ENCODE results near the gene PLVAP. TPM values are rescaled to one million over a fixed set of nuclear protein-coding genes. Genes with fewer than 3 reads are reported as not detected.

The PLVAP gene
- total and polyA plus RNA-seq, 5 donors from 2014 or later = not detected

- Mint-ChIP-seq H3K27me3 (peaks cover 4% of the 10 kb centered on the region), H3K4me3 (peak within 1 kb of the TSS; percentile 88 to 97 (median 92)), H3K27ac (peak within 1 kb of the TSS; percentile 66 to 94 (median 88)), H3K4me1 (peaks cover 5 to 54% (median 15%) of the 10 kb centered on the region in 4 donors), H3K9me3 (peaks cover 0 to 2% (median 0%) of the 10 kb centered on the region in 7 donors), H3K36me3 (no peaks in the 10 kb centered on the region)
- no peaks in the 10 kb centered on the region for H3K27me3 ChIP-seq (ENCODE audit: control insufficient read depth, insufficient read depth, low read length)
- DNase-seq (peak; percentile 94 to 99 (median 97)), ATAC-seq (ENCODE audit: low read depth in 2 of 2) (peak; percentile 93 to 94)
- peak within 1 kb of the TSS; percentile 84 for H3K27ac ChIP-seq (ENCODE audit: insufficient read depth, low read length, poor library complexity, severe bottlenecking)
- no peaks in the 10 kb centered on the region for H3K9me3 ChIP-seq (ENCODE audit: control insufficient read depth in 2 of 2, low read length in 2 of 2)
- H3K36me3 ChIP-seq (ENCODE audit: control insufficient read depth, insufficient read depth, low read length) = no peaks in the 10 kb centered on the region
- peak within 1 kb of the TSS; percentile 91 for H3K4me3 ChIP-seq (ENCODE audit: low read depth, low read length)
- peaks cover 49% of the 10 kb centered on the region for H3K4me1 ChIP-seq (ENCODE audit: control insufficient read depth, insufficient read depth, low read length, poor library complexity, severe bottlenecking)
These were observed 40.1 kb downstream of the PLVAP start, which contains the start of gene GTPBP3 for GRCh38 chr19:17336872-17337674. TSS of gene GTPBP3 (plus strand) at chr19:17337553. CDS start at chr19:17337612, 59 bp downstream.

GRCh38 chr19:17335575-17335974, 41.6 kb downstream of the PLVAP start:
- Histone ChIP-seq H3K4me3 (ENCODE audit: low read depth, low read length) (no peak overlapping the region), H3K36me3 (ENCODE audit: control insufficient read depth, insufficient read depth, low read length) (no peaks in the 10 kb centered on the region), H3K9me3 (ENCODE audit: control insufficient read depth in 2 of 2, low read length in 2 of 2) (no peaks in the 10 kb centered on the region), H3K27me3 (ENCODE audit: control insufficient read depth, insufficient read depth, low read length) (no peaks in the 10 kb centered on the region), H3K27ac (ENCODE audit: insufficient read depth, low read length, poor library complexity, severe bottlenecking) (no peak overlapping the region), H3K4me1 (ENCODE audit: control insufficient read depth, insufficient read depth, low read length, poor library complexity, severe bottlenecking) (peaks cover 49% of the 10 kb centered on the region)
- peaks cover 7% of the 10 kb centered on the region for H3K27me3 Mint-ChIP-seq
- DNase-seq = no peak
- ATAC-seq (ENCODE audit: low read depth in 2 of 2) = no peak
- H3K36me3 Mint-ChIP-seq = no peaks in the 10 kb centered on the region
- H3K4me1 Mint-ChIP-seq = peaks cover 5 to 59% (median 15%) of the 10 kb centered on the region in 4 donors
- peak overlapping the region in 1 of 3 donors; percentile 83 for H3K27ac Mint-ChIP-seq
- H3K9me3 Mint-ChIP-seq = no peaks in the 10 kb centered on the region
- H3K4me3 Mint-ChIP-seq = peak overlapping the region; percentile 87 to 92 (median 90)

- DNase-seq (peak; percentile 87 to 98 (median 96)), ATAC-seq (ENCODE audit: low read depth in 2 of 2) (peak; percentile 56 to 62)
- Mint-ChIP-seq H3K9me3 (no peaks in the 10 kb centered on the region), H3K36me3 (no peaks in the 10 kb centered on the region), H3K27me3 (peaks cover 9% of the 10 kb centered on the region), H3K4me1 (peaks cover 5 to 61% (median 15%) of the 10 kb centered on the region in 4 donors), H3K4me3 (peak within 1 kb of the TSS; percentile 88 to 93 (median 90)), H3K27ac (peak within 1 kb of the TSS; percentile 83 to 94 (median 94))
- peak within 1 kb of the TSS; percentile 70 for H3K27ac ChIP-seq (ENCODE audit: insufficient read depth, low read length, poor library complexity, severe bottlenecking)
- H3K4me1 ChIP-seq (ENCODE audit: control insufficient read depth, insufficient read depth, low read length, poor library complexity, severe bottlenecking) = peaks cover 50% of the 10 kb centered on the region
- H3K4me3 ChIP-seq (ENCODE audit: low read depth, low read length) = peak within 1 kb of the TSS; percentile 57
- H3K9me3 ChIP-seq (ENCODE audit: control insufficient read depth in 2 of 2, low read length in 2 of 2) = no peaks in the 10 kb centered on the region
- no peaks in the 10 kb centered on the region for H3K36me3 ChIP-seq (ENCODE audit: control insufficient read depth, insufficient read depth, low read length)
- H3K27me3 ChIP-seq (ENCODE audit: control insufficient read depth, insufficient read depth, low read length) = no peaks in the 10 kb centered on the region
These were observed 42.4 kb downstream of the PLVAP start, which contains the start of gene ANO8 for GRCh38 chr19:17334414-17335409. TSS of gene ANO8 (minus strand) at chr19:17334855. CDS start at chr19:17334670, 185 bp downstream.

GRCh38 chr19:17333611-17334413, 43.3 kb downstream of the PLVAP start:
- Mint-ChIP-seq H3K27me3 (peaks cover 9% of the 10 kb centered on the region), H3K27ac (peak overlapping the region; percentile 81 to 94 (median 88)), H3K36me3 (no peaks in the 10 kb centered on the region), H3K4me3 (peak overlapping the region; percentile 88 to 93 (median 90)), H3K4me1 (peaks cover 5 to 59% (median 15%) of the 10 kb centered on the region in 4 donors), H3K9me3 (no peaks in the 10 kb centered on the region)
- ATAC-seq (ENCODE audit: low read depth in 2 of 2) = peak; percentile 32 to 33
- DNase-seq = peak; percentile 42 to 93 (median 63)
- Histone ChIP-seq H3K9me3 (ENCODE audit: control insufficient read depth in 2 of 2, low read length in 2 of 2) (no peaks in the 10 kb centered on the region), H3K4me3 (ENCODE audit: low read depth, low read length) (peak overlapping the region; percentile 57), H3K4me1 (ENCODE audit: control insufficient read depth, insufficient read depth, low read length, poor library complexity, severe bottlenecking) (peaks cover 59% of the 10 kb centered on the region), H3K36me3 (ENCODE audit: control insufficient read depth, insufficient read depth, low read length) (no peaks in the 10 kb centered on the region), H3K27me3 (ENCODE audit: control insufficient read depth, insufficient read depth, low read length) (no peaks in the 10 kb centered on the region), H3K27ac (ENCODE audit: insufficient read depth, low read length, poor library complexity, severe bottlenecking) (peak overlapping the region; percentile 70)

GRCh38 chr19:17332677-17333581, 44.2 kb downstream of the PLVAP start:
- Histone ChIP-seq H3K27ac (ENCODE audit: insufficient read depth, low read length, poor library complexity, severe bottlenecking) (no peak overlapping the region), H3K9me3 (ENCODE audit: control insufficient read depth in 2 of 2, low read length in 2 of 2) (no peaks in the 10 kb centered on the region), H3K4me1 (ENCODE audit: control insufficient read depth, insufficient read depth, low read length, poor library complexity, severe bottlenecking) (peaks cover 56% of the 10 kb centered on the region), H3K27me3 (ENCODE audit: control insufficient read depth, insufficient read depth, low read length) (no peaks in the 10 kb centered on the region), H3K4me3 (ENCODE audit: low read depth, low read length) (no peak overlapping the region), H3K36me3 (ENCODE audit: control insufficient read depth, insufficient read depth, low read length) (no peaks in the 10 kb centered on the region)
- no peak for ATAC-seq (ENCODE audit: low read depth in 2 of 2)
- Mint-ChIP-seq H3K36me3 (no peaks in the 10 kb centered on the region), H3K27me3 (peaks cover 9% of the 10 kb centered on the region), H3K4me3 (peak overlapping the region; percentile 65 to 88 (median 79)), H3K9me3 (no peaks in the 10 kb centered on the region), H3K4me1 (peaks cover 5 to 50% (median 15%) of the 10 kb centered on the region in 4 donors), H3K27ac (no peak overlapping the region)
- DNase-seq = peak in 1 of 3 donors; percentile 59

GRCh38 chr19:17332360-17332676, 44.8 kb downstream of the PLVAP start:
- DNase-seq = no peak
- no peak overlapping the region for H3K27ac Mint-ChIP-seq
- peak overlapping the region in 2 of 4 donors; percentile 27 to 74 for H3K4me3 Mint-ChIP-seq
- Histone ChIP-seq H3K27ac (ENCODE audit: insufficient read depth, low read length, poor library complexity, severe bottlenecking) (no peak overlapping the region), H3K4me3 (ENCODE audit: low read depth, low read length) (no peak overlapping the region), H3K4me1 (ENCODE audit: control insufficient read depth, insufficient read depth, low read length, poor library complexity, severe bottlenecking) (peaks cover 54% of the 10 kb centered on the region), H3K36me3 (ENCODE audit: control insufficient read depth, insufficient read depth, low read length) (no peaks in the 10 kb centered on the region), H3K9me3 (ENCODE audit: control insufficient read depth in 2 of 2, low read length in 2 of 2) (no peaks in the 10 kb centered on the region), H3K27me3 (ENCODE audit: control insufficient read depth, insufficient read depth, low read length) (no peaks in the 10 kb centered on the region)
- no peaks in the 10 kb centered on the region for H3K9me3 Mint-ChIP-seq
- no peaks in the 10 kb centered on the region for H3K36me3 Mint-ChIP-seq
- H3K27me3 Mint-ChIP-seq = peaks cover 9% of the 10 kb centered on the region
- peaks cover 5 to 44% (median 12%) of the 10 kb centered on the region in 4 donors for H3K4me1 Mint-ChIP-seq
- ATAC-seq (ENCODE audit: low read depth in 2 of 2) = no peak
